ENCODE measurements around the gene RANBP1.
"Not testable (repeated sequence)": the region's sequence is repeated elsewhere in the genome, so short reads cannot be mapped to it uniquely, and the experiment has no call there.

Gene RANBP1

DNA sequence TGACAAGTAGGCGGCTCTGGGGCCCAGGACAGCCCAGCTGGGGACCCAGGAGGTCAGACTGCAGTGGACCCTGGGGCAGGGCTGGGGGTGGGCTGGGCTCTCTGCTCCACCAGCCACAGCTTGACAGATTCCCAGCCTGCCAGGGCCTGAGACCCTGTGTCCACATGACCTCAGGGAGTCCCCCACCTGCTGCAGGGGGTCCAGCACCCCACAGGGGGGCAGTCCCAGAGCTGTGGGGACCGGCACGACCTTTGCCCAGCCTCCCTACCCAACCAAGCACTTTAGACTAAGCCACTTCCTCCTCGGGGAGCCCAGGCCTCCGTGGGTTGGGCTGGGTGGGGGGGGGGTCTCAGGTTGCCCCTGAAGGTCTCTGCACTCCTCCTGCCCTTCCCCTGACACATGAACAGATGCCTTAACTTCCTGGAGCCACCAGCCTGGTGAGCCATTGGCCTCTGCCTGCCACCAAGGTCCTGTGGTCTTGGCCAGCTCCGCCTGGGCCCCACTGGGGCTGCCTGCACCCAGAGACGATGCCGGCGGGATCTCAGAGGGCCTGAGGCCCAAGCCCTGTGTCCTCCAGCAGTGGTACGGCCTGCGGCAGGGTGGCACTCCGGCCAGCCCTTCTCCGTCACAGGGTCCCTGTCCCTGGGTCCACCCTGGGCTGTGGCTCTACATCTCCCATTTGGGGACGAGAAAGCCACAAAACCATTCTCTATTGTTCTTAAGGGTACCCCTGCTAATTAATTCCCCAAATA is 31.5 kb downstream of the RANBP1 start:
- FAIRE-seq (no peak), DNase-seq (ENCODE audit: extremely low spot score, insufficient read length, low read depth) (no peak)

DNA sequence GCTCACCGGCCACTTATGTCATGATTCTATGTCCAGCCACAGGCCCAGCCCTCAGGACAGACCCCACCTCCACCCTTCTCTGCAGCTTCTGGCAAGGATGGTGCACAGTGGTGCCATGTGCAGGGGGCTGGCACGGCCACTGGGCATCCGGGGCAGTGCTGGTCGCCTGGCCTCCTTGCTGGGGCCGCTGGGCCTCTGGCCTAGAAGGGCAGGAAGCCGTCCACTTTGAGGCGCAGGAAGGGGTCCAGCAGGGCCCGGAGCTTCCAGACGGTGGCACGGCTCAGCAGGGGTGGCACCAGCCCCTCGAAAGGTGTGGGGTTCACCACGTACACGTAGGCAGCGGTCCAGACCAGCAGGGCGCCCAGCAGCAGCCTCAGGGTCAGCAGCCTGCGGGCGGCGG is 32.5 kb downstream of the RANBP1 start:
- DNase-seq (ENCODE audit: extremely low spot score, insufficient read length, low read depth) (no peak), FAIRE-seq (no peak)

DNA sequence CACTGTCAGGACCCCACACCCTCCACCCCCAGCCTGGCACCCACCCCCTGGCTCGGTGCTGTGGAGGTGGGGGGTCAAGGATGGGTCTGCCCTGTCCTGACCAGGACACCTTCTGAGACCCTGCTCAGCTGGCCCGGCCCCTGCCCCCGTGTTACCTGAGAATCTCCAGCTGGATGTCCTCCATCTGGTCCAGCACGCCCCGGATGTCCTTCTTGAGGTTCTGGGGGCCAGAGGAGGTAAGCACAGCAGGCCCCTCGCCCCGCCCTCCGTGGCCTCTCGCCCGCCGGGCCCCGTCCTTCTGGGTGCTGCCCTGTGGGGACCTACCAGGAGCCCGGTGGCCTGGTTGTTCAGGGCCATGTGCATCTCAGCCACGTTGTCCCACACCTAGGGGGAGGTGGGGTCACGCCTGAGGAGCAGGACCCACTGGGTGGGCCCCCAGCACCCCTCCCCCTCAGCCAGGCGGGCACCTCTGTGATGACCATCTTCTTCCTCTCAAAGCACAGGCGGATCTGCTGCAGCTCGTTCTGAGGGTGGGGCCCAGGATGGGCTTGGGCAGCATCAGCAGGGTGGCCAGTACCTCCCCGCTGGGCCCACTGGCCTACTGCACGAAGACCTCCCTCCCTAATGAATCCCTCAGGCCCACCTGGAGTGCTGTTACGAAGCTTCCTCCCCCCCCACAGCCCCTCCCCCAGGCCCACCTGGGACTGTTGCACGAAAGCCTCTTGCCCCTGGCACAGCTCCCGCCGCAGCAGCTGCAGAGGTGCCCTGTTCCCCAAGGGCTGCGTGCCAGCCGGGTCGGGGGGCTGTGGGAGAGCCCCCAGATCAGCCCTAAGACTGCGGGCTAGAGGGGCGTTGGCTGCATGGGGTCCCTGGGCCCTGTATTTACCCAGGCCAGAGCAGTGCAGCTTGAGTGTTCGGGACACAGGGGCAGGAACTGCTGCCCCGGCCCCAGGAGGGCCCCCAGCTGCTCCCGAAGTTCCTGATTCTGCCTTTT is 33.6 kb downstream of the RANBP1 start:
- DNase-seq (ENCODE audit: extremely low spot score, insufficient read length, low read depth) (no peak), FAIRE-seq (no peak)

DNA sequence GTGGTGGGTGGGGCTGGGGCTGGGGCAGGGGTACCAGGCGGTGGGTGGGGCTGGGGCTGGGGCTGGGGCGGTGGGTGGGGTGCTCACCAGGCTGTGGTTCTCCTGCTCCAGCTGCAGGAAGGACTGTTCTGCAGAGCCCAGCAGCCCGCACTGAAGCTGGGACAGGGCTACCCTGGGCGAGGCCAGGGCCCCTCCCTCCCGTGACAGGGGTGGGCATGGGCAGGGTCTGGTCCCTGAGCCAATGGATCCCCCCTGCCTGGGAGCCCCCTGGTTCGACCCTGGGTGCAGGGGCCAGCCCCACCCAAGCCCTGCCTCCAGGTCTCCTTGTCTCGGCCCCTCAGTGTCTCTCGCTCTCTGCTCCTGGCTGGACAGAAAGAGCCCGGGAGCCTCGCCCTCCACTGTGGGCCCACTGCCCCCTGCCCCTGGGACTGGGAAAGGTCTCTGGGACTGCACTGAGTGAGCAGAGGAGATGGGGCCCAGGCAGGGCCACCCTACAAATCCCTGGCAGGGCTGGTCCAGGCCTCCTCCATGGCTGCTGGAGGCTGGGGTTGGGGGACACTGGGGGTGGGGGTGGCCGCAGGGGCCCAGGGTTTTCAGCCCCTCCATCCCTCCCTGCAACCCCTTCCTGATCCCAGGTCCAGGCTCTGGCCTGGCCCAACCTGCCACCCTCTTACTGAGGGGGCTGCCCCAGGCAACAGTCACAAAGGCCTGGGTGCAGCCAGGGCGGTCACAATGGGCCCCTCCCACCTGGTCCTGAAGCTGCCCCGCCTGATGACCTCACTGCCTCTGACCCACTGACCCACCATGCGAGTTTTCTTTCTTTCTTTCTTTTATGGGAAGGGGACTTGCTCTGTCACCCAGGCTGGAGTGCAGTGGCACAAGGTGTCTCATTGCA is 34.7 kb downstream of the RANBP1 start, which contains the start of gene CCDC188:
Gene CCDC188 (minus strand): TSS at position 675 of the 895 bp plus-strand sequence. CDS start 69 bp downstream, at position 606.
- FAIRE-seq (no peak), DNase-seq (ENCODE audit: extremely low spot score, insufficient read length, low read depth) (no peak)

DNA sequence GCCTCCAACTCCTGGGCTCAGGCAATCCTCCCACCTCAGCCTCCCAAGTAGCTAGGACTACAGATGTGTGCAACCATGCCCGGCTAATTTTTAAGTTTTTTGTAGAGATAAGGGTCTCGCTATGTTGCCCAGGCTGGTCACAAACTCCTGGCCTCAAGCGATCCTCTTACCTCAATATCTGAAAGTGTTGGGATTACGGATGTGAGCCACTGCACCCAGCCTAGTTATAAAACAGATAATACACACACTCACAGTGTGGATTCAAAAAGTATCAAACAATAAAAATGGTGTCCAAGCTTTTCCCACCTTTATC is 35.3 kb downstream of the RANBP1 start:
- no peak for DNase-seq (ENCODE audit: extremely low spot score, insufficient read length, low read depth)
- FAIRE-seq = no peak

DNA sequence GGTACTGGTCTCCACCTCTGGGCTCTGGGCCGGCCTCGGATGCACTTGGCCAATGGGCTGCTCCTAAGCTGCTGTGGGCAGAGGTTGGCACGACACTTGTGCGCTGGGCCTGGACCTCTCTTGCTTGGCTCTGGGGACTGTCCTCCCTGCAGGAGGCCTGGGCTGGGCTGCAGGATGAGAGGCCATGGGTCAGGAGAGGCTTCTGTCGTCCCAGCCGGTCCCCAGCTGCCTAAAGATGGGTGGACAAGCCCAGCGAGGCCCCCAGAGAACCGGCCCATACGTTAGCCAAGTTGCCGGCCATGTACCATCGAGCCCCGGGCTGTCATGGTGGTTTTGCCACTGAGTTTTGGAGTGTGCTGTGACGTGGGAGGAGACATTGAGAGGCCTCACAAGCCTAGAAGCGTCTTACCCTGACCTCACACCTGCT is 36.6 kb downstream of the RANBP1 start:
- DNase-seq (ENCODE audit: extremely low spot score, insufficient read length, low read depth) (no peak), FAIRE-seq (no peak)

DNA sequence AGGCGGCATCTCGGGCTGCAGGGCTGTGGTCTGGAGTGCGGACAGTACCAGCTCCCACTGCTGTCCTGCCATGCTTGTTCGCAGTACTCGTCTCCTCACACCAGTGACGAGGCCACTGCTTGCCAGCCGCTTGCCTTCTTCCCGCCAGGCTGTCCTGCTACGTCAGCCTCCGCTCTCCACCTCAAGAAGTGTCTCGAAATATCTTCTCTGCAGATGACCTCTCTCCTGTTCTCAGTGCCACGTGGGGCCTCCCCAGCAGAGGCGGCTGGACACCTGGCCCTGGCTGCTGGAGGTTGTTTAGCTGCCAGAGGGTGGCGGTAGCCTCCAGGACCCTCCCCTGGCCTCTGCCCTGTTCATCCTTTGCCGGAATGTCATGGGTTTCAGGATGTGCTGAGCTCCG is 38.0 kb downstream of the RANBP1 start:
- DNase-seq (ENCODE audit: extremely low spot score, insufficient read length, low read depth) = no peak
- no peak for FAIRE-seq

DNA sequence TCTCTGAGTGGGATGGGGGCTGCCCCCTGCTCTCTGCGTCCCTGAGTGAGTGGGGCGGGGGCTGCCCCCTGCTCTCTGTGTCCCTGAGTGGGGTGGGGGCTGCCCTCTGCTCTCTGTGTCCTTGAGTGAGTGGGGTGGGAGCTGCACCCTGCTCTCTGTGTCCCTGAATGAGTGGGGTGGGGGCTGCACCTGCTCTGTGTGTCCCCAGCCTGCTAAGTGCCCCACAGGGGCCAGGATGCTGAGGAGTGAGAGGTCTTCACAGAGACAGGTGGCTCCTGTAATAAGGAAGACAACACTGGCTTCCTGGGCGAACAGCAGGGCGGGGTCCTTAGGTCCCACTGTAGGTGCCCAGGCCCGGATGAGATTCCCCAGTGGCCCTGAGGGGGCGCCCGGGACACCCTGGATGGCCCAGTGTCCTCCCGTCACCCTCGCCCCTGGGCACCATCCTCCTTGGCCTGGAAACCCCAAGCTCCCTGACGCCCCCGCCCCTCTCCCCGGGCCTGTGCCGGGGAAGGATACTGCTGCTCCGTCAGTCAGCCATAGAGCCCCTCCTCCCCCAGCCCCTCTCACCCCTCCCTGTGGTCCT is 38.8 kb downstream of the RANBP1 start:
- DNase-seq (ENCODE audit: extremely low spot score, insufficient read length, low read depth) (no peak), FAIRE-seq (no peak)

DNA sequence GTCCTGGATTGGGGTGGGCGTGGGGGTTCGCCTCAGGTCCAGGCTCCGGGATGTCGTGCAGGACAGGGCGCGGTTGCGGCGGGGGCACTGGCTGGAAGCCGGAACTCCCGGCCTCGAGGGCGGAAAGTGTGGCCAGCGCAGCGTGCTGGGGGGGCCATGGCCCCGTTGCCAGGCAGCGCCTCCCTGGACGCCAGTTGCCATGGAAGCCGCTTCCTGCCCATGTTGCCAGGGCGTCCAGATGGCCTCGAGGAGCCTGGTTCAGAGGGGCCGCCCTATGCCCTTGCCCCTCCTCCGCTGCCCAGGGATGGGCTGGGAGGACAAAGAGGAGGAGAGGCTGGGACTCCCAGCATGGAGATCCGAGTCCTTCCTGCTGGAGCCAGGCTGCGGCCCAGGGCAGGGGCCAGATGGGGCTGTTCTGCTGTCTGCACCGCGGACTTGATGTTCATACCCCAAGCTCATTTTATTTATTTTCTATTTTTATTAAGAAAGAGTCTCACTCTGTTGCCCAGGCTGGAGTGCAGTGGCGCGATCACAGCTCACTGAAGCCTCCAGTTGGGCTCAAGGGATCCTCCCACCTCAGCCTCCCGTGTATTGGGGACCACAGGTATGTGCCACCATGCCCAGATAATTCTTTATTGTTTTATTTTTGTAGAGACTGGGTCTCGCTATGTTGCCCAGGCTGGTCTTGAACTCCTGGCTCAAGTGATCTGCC is 39.6 kb downstream of the RANBP1 start:
- DNase-seq (ENCODE audit: extremely low spot score, insufficient read length, low read depth) = no peak
- no peak for FAIRE-seq

DNA sequence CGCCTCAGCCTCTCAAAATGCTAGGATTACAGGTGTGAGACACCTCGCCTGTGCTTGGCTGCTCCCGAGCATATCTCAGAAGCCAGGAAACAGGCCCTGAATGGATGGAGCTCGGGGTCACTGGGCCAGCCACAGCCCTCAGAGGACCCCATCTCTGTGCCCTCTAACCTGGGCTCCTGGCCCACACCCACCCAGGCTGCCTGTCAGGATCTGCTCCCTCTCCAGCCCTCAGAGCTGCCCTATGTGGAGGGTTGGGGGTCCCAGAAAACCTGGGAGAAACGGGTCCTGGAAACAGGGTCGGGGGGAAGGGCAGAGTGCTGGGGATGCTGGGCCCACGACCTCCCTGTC is 40.1 kb downstream of the RANBP1 start:
- no peak for FAIRE-seq
- no peak for DNase-seq (ENCODE audit: extremely low spot score, insufficient read length, low read depth)

DNA sequence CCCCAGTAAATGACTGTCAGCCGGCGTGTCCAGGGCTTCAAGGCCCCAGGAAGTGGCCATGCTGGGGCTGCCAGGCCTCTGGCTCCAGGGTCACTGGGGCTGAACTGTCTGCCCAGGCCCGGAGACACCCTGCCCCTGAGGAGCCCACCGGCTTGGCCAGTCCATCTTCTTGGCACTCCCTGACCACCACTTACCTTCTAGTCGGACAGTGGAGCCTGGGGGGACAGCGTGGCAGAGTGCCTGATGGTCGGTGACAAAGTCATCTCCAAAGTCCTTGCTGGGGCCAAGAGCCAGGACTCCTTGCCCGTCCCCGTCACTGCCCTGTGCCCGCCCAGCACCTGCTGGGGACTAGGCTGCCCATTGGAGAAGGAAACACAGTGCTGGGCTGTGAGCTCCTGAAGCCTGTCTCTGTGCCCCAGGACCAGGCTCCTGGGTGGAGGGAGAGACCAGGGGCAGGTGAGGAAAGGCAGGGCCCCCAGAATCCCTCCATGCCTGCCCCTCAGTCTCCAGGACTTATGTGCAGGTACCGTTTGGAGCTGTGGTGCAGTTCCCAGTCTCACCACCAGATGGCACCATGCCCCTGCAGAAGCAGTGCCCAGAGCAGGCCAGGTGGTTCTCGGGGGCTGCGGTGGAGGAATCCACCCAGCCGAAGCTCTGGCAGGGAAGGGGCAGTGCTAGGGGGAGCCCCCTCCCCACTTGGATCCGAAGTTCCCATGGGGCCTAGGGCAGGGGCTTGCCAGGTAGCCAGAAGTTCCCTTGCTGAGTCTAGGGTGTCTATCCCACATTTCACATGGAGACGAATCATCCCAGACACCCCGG is 40.9 kb downstream of the RANBP1 start:
- FAIRE-seq (peak; percentile 91), DNase-seq (ENCODE audit: extremely low spot score, insufficient read length, low read depth) (peak; percentile 87)

DNA sequence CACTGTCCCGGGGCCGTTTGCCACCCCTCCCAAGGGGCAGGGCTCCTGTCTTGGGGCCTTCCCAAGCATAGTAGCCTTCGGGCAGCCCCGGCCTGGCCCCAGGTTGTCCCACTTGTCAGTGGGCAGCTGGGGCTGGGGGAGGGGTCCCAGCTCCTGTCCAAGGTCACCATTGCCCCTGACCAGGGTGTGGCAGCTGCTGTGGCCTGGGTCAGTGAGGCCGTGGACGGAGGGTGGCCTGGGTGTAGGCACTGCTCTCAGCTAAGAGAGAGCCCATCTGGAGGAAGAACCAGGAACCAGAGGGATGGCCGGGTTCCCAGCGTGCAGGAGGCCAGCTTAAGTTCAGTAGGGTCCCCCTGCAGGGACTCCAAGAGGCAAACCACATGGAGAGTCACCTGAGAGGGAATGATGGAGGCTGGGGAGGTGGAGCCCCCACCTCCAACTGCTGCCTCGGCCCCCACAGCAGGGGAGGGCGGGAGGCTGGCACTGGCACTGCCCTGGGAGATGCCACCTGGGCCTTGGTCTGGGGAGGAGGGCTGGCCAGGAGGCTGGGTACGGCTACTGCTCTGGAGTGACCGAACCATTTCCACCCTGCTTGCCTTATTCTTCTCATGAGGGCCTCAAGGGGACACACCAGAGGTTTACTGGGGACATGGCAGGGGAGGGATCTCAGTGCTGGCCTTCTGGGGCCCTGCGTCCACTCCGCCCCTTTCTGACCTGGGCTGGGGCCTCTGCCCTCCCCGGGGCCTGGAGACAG is 41.7 kb downstream of the RANBP1 start:
- no peak for FAIRE-seq

DNA sequence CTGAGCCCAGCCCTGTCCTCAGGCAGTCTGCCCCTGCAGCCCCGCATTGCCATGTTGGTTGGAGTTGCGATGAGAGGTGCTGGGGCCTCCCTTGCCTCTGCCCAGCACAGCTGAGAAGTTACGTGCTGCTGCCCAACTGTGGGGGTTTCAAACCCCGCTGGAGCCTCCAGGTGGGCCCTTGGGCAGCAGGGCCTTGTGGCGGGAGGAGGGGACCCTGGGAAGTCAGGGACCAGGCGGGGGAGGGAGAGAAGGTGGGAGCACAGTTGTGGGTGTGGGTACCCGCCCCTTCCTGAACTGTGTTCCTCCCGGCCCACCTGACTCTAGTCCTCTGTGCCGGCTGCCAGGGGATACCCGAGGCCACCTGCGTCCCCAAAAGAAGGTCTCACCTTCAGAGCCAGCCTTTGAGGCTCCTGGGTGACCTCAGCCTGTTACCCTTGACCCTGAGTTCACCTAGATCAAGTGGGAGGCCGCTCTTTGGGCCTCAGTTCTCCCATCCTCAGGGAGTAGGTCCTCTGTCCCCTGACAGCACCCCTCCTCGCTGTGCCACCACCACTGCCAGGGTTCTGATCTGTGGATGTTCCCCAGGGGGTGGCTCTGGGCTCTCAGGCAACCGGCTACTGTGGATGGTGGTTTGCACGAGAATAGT is 42.6 kb downstream of the RANBP1 start:
- FAIRE-seq (no peak), DNase-seq (ENCODE audit: extremely low spot score, insufficient read length, low read depth) (no peak)

More for the DNA sequence above, 41.7 kb downstream of the RANBP1 start:
- no peak for DNase-seq (ENCODE audit: extremely low spot score, insufficient read length, low read depth)

DNA sequence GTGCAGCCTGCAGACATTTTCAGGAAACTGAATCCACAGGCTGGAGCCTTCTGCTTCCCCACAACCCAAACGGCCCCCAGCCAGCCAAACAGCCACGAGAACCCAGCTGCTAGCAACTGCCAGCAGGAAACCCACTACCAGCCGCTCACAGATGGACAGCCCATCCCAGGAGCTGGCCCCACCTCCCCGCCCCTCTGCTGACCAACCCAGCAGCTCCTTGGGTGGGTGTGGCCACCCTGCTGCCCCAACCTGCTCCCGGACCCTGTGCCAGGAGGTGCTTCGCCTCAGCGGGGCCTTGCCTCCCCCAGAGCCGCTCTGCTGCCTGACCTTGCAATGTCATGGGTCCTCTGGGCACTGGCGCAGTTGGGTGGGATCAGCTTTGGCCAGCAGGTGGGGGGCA is 43.2 kb downstream of the RANBP1 start:
- no peak for FAIRE-seq
- no peak for DNase-seq (ENCODE audit: extremely low spot score, insufficient read length, low read depth)

DNA sequence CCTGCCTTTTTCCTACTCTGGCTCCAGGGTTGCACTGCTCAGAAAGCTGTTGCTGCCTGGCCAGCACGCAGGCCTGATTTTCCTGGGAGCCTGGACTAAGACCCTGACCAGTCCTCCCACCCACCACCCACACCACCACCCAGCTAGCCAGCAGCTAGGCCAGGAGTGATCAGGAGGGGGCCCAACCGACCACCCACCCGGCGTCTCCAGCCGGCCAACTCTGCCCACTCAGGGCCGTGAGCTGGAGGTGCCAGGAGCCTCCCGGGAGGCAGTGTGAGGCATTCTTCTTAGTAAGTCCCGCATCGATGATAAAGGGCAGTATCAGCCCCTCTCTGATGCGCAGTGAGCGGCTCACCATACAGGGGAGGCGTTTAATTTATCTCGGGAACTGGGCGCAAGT is 43.6 kb downstream of the RANBP1 start:
- DNase-seq (ENCODE audit: extremely low spot score, insufficient read length, low read depth); FAIRE-seq: not testable (repeated sequence)

DNA sequence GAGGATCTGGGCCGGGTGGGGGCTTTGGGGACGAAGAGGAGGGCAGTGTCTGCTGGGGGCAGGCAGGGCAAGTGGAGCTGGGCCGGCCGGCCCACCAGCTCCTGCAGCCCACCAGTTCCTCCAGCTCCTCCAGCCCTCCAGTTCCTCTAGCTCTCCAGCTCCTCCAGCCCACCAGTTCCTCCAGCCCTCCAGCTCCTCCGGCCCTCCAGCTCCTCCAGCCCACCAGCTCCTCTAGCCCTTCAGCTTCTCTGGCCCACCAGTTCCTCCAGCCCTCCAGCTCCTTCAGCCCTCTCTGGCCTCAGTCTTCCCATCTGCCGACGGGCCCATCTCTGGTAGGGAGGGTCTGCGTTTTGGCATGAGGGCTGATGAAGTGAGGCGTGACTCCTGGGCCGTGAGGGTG is 44.1 kb downstream of the RANBP1 start:
- DNase-seq (ENCODE audit: extremely low spot score, insufficient read length, low read depth) = no peak
- no peak for FAIRE-seq

DNA sequence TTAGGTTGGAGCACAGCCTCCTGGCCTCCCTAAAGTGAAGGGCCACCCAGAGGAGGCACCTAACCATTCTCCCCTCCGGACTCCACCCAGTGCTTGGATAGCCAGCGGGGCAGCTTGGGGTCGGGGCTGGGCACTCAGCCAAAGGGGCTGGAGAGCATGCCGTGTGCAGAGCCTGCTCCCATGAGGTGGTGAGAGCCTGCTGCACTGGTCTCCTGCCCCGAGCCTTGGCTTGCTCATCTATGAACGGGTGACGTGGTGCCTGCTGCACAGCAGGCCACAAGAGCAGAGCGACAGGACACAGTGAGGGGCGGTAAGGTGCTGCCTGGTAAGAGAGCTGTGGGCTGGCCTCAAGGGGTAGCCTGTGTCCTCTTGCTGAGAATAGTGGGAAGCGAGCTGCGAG is 49.0 kb downstream of the RANBP1 start:
- no peak for FAIRE-seq
- no peak for DNase-seq (ENCODE audit: extremely low spot score, insufficient read length, low read depth)
